Liver (tissue), 9 donors: Measurements from ENCODE around the gene SLC16A8. TPM values are rescaled to one million over a fixed set of nuclear protein-coding genes. Genes with fewer than 3 reads are reported as not detected.

Source experiments
- DNase-seq: peaks from one replicate; pipeline ENCODE4 v3.0.0-alpha.2; 2017; ENCODE audit warnings: low spot score
- H3K27ac ChIP-seq, 2 donors: one replicate each; pipeline ENCODE4 v1.7.0; 2013; ENCODE audit warnings: inconsistent platforms in 2 of 2, low read length in 2 of 2, control low read depth in 1 of 2, low read depth in 1 of 2, mild to moderate bottlenecking in 1 of 2
- H3K27me3 ChIP-seq, 4 donors: one replicate each; pipeline versions ENCODE4 v1.6.1 to v1.7.0; 2013; ENCODE audit warnings: low read length in 3 of 4, inconsistent platforms in 1 of 4, mild to moderate bottlenecking in 1 of 4, moderate library complexity in 1 of 4; ENCODE audit not compliant: control insufficient read depth in 4 of 4, insufficient read depth in 4 of 4
- H3K36me3 ChIP-seq, 4 donors: one replicate each; pipeline versions ENCODE4 v1.6.1 to v1.7.0; 2013; ENCODE audit warnings: low read length in 3 of 4, mild to moderate bottlenecking in 3 of 4, low read depth in 1 of 4, moderate library complexity in 1 of 4; ENCODE audit not compliant: control insufficient read depth in 4 of 4, insufficient read depth in 3 of 4
- H3K4me1 ChIP-seq, 4 donors: one replicate each; pipeline versions ENCODE4 v1.6.1 to v1.7.0; 2013; ENCODE audit warnings: low read length in 3 of 4, mild to moderate bottlenecking in 3 of 4, moderate library complexity in 1 of 4; ENCODE audit not compliant: control insufficient read depth in 4 of 4, insufficient read depth in 4 of 4
- H3K4me3 ChIP-seq, 3 donors: one replicate each; pipeline versions ENCODE4 v1.6.1 to v1.7.0; 2013; ENCODE audit warnings: low read length in 3 of 3, control low read depth in 1 of 3, low read depth in 1 of 3, mild to moderate bottlenecking in 1 of 3
- H3K9ac ChIP-seq, 2 donors: one replicate each; pipeline ENCODE4 v1.7.0; 2013; ENCODE audit warnings: low read length in 2 of 2, mild to moderate bottlenecking in 2 of 2, moderate library complexity in 2 of 2, control low read depth in 1 of 2, low read depth in 1 of 2
- H3K9me3 ChIP-seq, 4 donors: one replicate each; pipeline versions ENCODE4 v1.6.1 to v1.7.0; 2013; ENCODE audit warnings: low read length in 3 of 4; ENCODE audit not compliant: control insufficient read depth in 4 of 4
- CTCF ChIP-seq: fragments of 150-350 bp; IDR thresholded peaks from 2 replicates; pipeline ENCODE4 v1.5.1; 2017; ENCODE audit warnings: improper control_type of control experiment, low read depth, low read length; ENCODE audit not compliant: missing input control
- EGR1 ChIP-seq, 2 donors: IDR thresholded peaks; 2 replicates each; pipeline ENCODE4 v1.6.1; 2016 to 2018; ENCODE audit warnings: antibody characterized with exemption in 2 of 2, low read depth in 2 of 2
- GABPA ChIP-seq, 2 donors: IDR thresholded peaks in 1 of 2; conservative IDR thresholded peaks in 1 of 2; 2 replicates each; pipeline ENCODE4 v1.6.1; 2016; ENCODE audit warnings: antibody characterized with exemption in 2 of 2, mild to moderate bottlenecking in 1 of 2, moderate library complexity in 1 of 2
- HNF4A ChIP-seq, 2 donors: conservative IDR thresholded peaks; 2 replicates each; pipeline ENCODE4 v1.6.1; 2016; ENCODE audit warnings: antibody characterized with exemption in 2 of 2, mild to moderate bottlenecking in 2 of 2
- HNF4G ChIP-seq: IDR thresholded peaks from 2 replicates; pipeline ENCODE4 v1.6.1; 2016; ENCODE audit warnings: antibody characterized with exemption
- JUND ChIP-seq, 2 donors: IDR thresholded peaks; 2 replicates each; pipeline ENCODE4 v1.6.1; 2016; ENCODE audit warnings: antibody characterized with exemption in 2 of 2
- RAD21 ChIP-seq, 2 donors: IDR thresholded peaks; 2 replicates each; pipeline ENCODE4 v1.6.1; 2016; ENCODE audit warnings: antibody characterized with exemption in 2 of 2, mild to moderate bottlenecking in 2 of 2
- REST ChIP-seq: IDR thresholded peaks from 2 replicates; pipeline ENCODE4 v1.6.1; 2016; ENCODE audit warnings: antibody characterized with exemption, mild to moderate bottlenecking
- RXRA ChIP-seq, 2 donors: IDR thresholded peaks; 2 replicates each; pipeline ENCODE4 v1.6.1; 2017 to 2018; ENCODE audit warnings: antibody characterized with exemption in 2 of 2, mild to moderate bottlenecking in 1 of 2
- SP1 ChIP-seq: IDR thresholded peaks from 2 replicates; pipeline ENCODE4 v1.6.1; 2018; ENCODE audit warnings: antibody characterized with exemption, mild to moderate bottlenecking
- TAF1 ChIP-seq: conservative IDR thresholded peaks from 2 replicates; pipeline ENCODE4 v1.6.1; 2016; ENCODE audit warnings: antibody characterized with exemption, mild to moderate bottlenecking
- ZBTB33 ChIP-seq: IDR thresholded peaks from 2 replicates; pipeline ENCODE4 v1.6.1; 2016; ENCODE audit warnings: antibody characterized with exemption
- WGBS: extraction: QIAGEN DNeasy Blood & Tissue Kit; methylation state at CpG from one replicate; pipeline ENCODE4 v1.1.7; 2013; 5-methylcytosine and 5-hydroxymethylcytosine counted together
- polyA plus RNA-seq, 2 donors: library from polyadenylated mRNA; stranded (reverse) in 1 of 2; unstranded in 1 of 2; fragments of 200-250 nt in 1 of 2; fragments of >200 nt in 1 of 2; fragmentation: Nextera tagmentation in 1 of 2; extraction: Ambion mirVana in 1 of 2; gene quantifications; one replicate each; pipeline versions ENCODE4 v1.2.1 to v1.2.3, GENCODE V29; 2013 to 2015
- total RNA-seq, 2 donors: library from RNA; depleted of rRNA; stranded (reverse); fragments of >200 nt; gene quantifications; one replicate each; pipeline ENCODE4 v1.2.3, GENCODE V29; 2014
- TF ChIP-seq, protein P1 (sequence below): IDR thresholded peaks from 2 replicates; pipeline ENCODE4 v1.6.1; 2016; ENCODE audit warnings: antibody characterized with exemption
- donor health status: healthy.
- donor health status: healthy.
- donor health status: healthy.
- donor health status: healthy.
- donor health status: healthy.

The SLC16A8 gene
- total and polyA plus RNA-seq, 4 donors = 0.10 TPM; not detected in 3

- TF ChIP-seq REST = no peak
- TF ChIP-seq, protein P1, sequence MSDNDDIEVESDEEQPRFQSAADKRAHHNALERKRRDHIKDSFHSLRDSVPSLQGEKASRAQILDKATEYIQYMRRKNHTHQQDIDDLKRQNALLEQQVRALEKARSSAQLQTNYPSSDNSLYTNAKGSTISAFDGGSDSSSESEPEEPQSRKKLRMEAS = no peak
- no peak for TF ChIP-seq RAD21 (IDR thresholded peaks at IDR 0.05)
- TF ChIP-seq JUND (IDR thresholded peaks at IDR 0.05) = no peak
- no peak for TF ChIP-seq GABPA (IDR thresholded peaks at IDR 0.05 in 1 of 2, conservative IDR thresholded peaks at IDR 0.05 in 1 of 2)
- TF ChIP-seq TAF1 = no peak
- no peak for TF ChIP-seq CTCF
- no peak for TF ChIP-seq HNF4A (conservative IDR thresholded peaks at IDR 0.05)
- TF ChIP-seq RXRA (IDR thresholded peaks at IDR 0.05) = no peak
- no peak for TF ChIP-seq ZBTB33
- TF ChIP-seq HNF4G = no peak
- TF ChIP-seq EGR1 (IDR thresholded peaks at IDR 0.05; ENCODE audit: low read depth in 2 of 2) = no peak
- no peak for TF ChIP-seq SP1
- Histone ChIP-seq H3K27ac (no peak overlapping the region), H3K9me3 (no peaks in the 10 kb centered on the region), H3K36me3 (no peaks in the 10 kb centered on the region), H3K9ac (no peak overlapping the region), H3K4me3 (no peak overlapping the region), H3K4me1 (peaks cover 0 to 4% (median 0%) of the 10 kb centered on the region in 4 donors), H3K27me3 (no peaks in the 10 kb centered on the region)
- WGBS = 78% methylated on average over 5 of the region's 5 CpGs
- DNase-seq = no peak
These were observed 42.1 kb downstream of the SLC16A8 start for GRCh38 chr22:38041760-38042487.
